Effector memory CD4-positive, alpha-beta T cell (primary cell): Measurements from ENCODE around the gene KIR3DL3.
"Not testable (repeated sequence)": the region's sequence is repeated elsewhere in the genome, so short reads cannot be mapped to it uniquely, and the experiment has no call there.

ENCODE experiments used
- DNase-seq, 3 donors: peaks; one replicate each; pipeline ENCODE4 v3.0.0-alpha.2; 2020
- H3K27ac ChIP-seq: 2 replicates; pipeline ENCODE4 v1.7.0; 2013; ENCODE audit warnings: mild to moderate bottlenecking, low read length, moderate library complexity; ENCODE audit not compliant: insufficient read depth, poor library complexity, severe bottlenecking
- H3K27me3 ChIP-seq: replicated peaks from 2 replicates; pipeline ENCODE4 v1.7.0; 2013; ENCODE audit warnings: mild to moderate bottlenecking, low read length; ENCODE audit not compliant: insufficient read depth, control insufficient read depth, poor library complexity, severe bottlenecking
- H3K36me3 ChIP-seq: 2 replicates; pipeline ENCODE4 v1.7.0; 2013; ENCODE audit warnings: mild to moderate bottlenecking, low read length, moderate library complexity; ENCODE audit not compliant: control insufficient read depth, insufficient read depth
- H3K4me1 ChIP-seq: 2 replicates; pipeline ENCODE4 v1.7.0; 2013; ENCODE audit warnings: low read length, mild to moderate bottlenecking; ENCODE audit not compliant: control insufficient read depth, insufficient read depth, poor library complexity, severe bottlenecking
- H3K4me3 ChIP-seq: 2 replicates; pipeline ENCODE4 v1.7.0; 2013; ENCODE audit warnings: low read length, low read depth, mild to moderate bottlenecking; ENCODE audit not compliant: insufficient read depth, poor library complexity, severe bottlenecking
- H3K9me3 ChIP-seq: 2 replicates; pipeline ENCODE4 v1.7.0; 2013; ENCODE audit warnings: mild to moderate bottlenecking, low read length, moderate library complexity; ENCODE audit not compliant: control insufficient read depth

Gene KIR3DL3

DNA sequence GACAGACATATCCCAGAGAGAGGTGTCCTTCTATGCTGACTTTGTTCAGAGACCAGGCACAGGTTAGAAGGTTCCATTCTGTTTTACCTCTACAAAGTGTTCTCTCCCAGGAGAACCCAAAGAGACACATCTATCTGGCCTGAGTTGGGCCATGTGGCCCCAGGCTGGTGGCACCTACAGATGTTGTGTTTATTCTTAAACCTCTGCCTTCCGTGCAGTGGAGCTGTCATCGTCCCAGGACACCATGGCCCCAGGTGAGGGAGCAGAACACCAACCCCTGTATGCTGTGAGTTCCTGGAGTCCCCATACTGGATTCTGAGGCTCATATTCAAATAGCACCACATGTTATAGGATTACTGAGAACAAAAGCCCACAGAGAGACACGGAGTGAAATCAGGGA, 3.9 kb downstream of the KIR3DL3 start:
- no peaks in the 10 kb centered on the region for H3K9me3 ChIP-seq
- no peaks in the 10 kb centered on the region for H3K4me1 ChIP-seq
- no peaks in the 10 kb centered on the region for H3K27me3 ChIP-seq
- H3K27ac ChIP-seq: no peak overlapping the region
- no peak overlapping the region for H3K4me3 ChIP-seq
- no peak for DNase-seq
- no peaks in the 10 kb centered on the region for H3K36me3 ChIP-seq

DNA sequence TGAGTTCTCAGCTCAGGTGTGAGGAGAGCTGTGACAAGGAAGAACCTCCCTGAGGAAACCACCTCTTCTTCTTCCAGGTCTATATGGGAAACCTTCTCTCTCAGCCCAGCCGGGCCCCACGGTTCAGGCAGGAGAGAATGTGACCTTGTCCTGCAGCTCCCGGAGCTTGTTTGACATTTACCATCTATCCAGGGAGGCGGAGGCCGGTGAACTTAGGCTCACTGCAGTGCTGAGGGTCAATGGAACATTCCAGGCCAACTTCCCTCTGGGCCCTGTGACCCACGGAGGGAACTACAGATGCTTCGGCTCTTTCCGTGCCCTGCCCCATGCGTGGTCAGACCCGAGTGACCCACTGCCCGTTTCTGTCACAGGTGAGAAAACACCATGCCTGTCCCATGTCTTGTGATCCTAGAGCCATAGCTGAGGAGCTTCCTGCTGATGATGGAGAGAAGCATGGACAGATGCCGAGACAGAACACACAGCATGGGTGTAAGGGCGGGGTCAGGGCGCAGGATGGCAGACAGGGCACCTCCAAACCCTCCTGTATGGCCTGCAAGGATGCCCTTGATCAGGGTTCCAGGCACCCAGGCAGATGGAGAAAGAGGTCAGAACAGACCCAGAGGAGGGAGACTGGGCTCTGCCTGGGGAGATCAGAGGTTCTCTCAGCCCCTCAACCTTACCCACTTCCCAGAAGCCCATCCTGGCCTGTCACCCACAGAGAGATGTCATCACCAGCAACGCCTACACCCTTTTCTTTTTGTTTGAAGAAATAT, 5.4 kb downstream of the KIR3DL3 start:
- H3K9me3 ChIP-seq: no peaks in the 10 kb centered on the region
- H3K4me3 ChIP-seq: no peak overlapping the region
- H3K27me3 ChIP-seq: no peaks in the 10 kb centered on the region
- no peaks in the 10 kb centered on the region for H3K4me1 ChIP-seq
- no peaks in the 10 kb centered on the region for H3K36me3 ChIP-seq
- no peak overlapping the region for H3K27ac ChIP-seq
- no peak for DNase-seq

DNA sequence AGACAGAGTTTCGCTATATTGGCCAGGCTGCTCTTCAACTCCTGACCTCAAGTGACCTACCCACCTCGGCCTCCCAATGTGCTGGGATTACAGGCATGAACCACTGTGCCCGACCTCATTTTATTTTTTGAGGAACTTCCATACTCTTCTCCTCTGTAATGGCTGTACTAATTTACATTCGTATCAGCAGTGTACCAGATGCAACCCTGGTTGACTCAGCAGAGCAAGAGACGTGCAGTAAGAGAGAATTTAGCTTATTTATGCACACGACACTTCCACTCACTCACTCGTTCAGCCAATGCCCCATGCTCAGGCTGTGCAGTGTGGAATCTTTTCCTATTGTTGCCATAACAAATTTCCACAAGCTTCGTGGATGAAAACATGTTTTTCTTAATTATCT, 6.9 kb downstream of the KIR3DL3 start:
- Histone ChIP-seq H3K4me1 (no peaks in the 10 kb centered on the region), H3K27me3 (no peaks in the 10 kb centered on the region), H3K9me3 (no peaks in the 10 kb centered on the region), H3K36me3 (no peaks in the 10 kb centered on the region), H3K4me3 (no peak overlapping the region), H3K27ac (no peak overlapping the region)
- no peak for DNase-seq

DNA sequence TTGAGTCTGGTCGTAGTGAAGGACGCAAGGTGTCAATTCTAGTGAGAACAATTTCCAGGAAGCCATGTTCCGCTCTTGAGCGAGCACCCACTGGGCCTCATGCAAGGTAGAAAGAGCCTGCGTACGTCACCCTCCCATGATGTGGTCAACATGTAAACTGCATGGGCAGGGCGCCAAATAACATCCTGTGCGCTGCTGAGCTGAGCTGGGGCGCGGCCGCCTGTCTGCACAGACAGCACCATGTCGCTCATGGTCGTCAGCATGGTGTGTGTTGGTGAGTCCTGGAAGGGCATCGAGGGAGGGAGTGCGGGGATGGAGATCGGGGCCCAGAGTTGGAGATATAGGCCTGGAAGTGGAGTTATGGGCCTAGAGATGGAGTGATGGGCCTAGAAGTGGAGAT, 14.1 kb downstream of the KIR3DL3 start, which contains the start of gene KIR2DL3:
TSS of gene KIR2DL3 (plus strand) at position 208 of the 400 bp plus-strand sequence. CDS start at position 241, 33 bp downstream.
- DNase-seq, H3K4me3 ChIP-seq, H3K36me3 ChIP-seq, H3K27ac ChIP-seq, H3K4me1 ChIP-seq, H3K9me3 ChIP-seq, H3K27me3 ChIP-seq: not testable (repeated sequence)

DNA sequence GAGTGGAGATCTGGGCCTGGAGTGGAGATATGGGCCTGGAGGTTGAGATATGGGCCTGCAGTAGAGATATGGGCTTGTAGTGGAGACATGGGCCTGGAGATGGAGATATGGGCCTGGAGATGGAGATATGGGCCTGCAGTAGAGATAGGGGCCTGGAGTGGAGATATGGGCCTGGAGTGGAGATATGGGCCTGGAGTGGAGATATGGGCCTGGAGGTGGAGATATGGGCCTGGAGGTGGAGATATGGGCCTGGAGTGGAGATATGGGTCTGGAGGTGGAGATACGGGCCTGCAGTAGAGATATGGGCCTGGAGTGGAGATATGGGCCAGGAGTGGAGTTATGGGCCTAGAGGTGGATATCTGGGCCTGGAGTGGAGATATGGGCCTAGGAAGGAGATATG, 14.5 kb downstream of the KIR3DL3 start:
- H3K4me3 ChIP-seq: no peak overlapping the region

DNA sequence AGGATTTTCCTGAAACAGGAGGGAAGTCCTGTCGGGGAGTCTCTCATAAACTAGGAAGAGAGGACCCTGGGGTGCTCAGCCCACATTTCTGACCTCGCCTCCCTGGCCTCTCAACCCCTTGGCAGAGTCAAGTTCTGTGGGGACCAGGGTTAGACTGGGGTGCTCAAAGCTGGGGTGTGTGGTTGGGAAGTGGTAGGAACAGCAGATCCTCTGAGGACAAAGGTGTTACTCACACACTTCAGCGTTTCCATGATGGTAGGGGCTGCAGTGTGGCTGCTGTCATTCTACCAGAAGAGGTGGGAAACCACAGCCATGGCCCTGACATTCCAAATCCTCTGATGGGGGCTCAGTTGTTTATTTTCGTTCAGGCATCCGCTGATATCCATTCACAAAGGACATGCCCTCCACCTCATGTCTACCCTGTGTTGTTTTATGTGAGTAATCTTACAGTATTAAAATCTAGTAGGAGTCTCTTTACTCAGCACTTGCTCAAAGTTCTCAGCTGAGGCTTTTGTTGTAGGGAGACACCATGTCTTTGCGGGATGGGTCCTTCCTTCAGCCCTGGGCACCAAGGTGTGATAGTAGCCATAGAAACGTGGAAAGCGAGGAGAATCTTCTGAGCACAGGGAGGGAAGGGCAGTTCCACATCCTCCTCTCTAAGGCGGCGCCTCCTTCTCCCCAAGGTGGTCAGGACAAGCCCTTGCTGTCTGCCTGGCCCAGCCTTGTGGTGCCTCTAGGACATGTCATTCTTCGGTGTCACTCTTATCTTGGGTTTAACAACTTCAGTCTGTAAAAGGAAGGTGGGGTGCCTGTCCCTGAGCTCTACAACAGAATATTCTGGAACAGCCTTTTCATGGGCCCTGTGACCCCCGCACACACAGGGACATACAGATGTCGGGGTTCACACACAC, 15.6 kb downstream of the KIR3DL3 start:
- H3K27me3 ChIP-seq: no peaks in the 10 kb centered on the region
- H3K9me3 ChIP-seq: no peaks in the 10 kb centered on the region
- DNase-seq: no peak
- H3K4me3 ChIP-seq: no peak overlapping the region
- no peaks in the 10 kb centered on the region for H3K4me1 ChIP-seq
- H3K27ac ChIP-seq: no peak overlapping the region
- H3K36me3 ChIP-seq: no peaks in the 10 kb centered on the region

More for the DNA sequence above, 14.5 kb downstream of the KIR3DL3 start:
- Histone ChIP-seq H3K27me3 (no peaks in the 10 kb centered on the region), H3K27ac (no peak overlapping the region), H3K36me3 (no peaks in the 10 kb centered on the region), H3K9me3 (no peaks in the 10 kb centered on the region), H3K4me1 (no peaks in the 10 kb centered on the region)
- no peak for DNase-seq

DNA sequence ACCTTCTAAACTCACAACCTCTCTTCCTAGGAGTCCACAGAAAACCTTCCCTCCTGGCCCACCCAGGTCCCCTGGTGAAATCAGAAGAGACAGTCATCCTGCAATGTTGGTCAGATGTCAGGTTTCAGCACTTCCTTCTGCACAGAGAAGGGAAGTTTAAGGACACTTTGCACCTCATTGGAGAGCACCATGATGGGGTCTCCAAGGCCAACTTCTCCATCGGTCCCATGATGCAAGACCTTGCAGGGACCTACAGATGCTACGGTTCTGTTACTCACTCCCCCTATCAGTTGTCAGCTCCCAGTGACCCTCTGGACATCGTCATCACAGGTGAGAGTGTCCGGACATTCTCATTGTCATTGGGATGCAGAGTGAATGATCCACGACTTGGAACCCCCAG, 17.7 kb downstream of the KIR3DL3 start:
- H3K9me3 ChIP-seq, H3K36me3 ChIP-seq, H3K4me1 ChIP-seq, H3K27me3 ChIP-seq, DNase-seq, H3K4me3 ChIP-seq, H3K27ac ChIP-seq: not testable (repeated sequence)

DNA sequence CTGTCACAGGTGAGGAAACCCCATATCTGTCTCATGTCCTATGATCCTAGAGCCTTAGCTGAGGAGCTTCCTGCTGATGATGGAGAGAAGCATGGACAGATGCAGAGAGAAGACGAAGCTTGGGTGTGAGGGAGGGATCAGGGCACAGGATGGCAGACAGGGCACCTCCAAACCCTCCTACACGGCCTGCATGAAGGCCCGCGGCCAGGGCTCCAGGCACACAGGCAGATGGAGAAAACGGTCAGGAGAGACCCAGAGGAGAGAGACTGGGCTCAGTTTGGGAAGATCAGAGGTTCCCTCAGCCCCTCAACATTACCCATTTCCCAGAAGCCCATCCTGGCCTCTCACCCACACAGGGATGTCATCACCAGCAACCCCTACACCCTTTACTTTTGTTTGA, 19.8 kb downstream of the KIR3DL3 start:
- not testable (repeated sequence) for H3K27me3 ChIP-seq, H3K36me3 ChIP-seq, DNase-seq, H3K9me3 ChIP-seq, H3K4me3 ChIP-seq, H3K4me1 ChIP-seq, H3K27ac ChIP-seq

DNA sequence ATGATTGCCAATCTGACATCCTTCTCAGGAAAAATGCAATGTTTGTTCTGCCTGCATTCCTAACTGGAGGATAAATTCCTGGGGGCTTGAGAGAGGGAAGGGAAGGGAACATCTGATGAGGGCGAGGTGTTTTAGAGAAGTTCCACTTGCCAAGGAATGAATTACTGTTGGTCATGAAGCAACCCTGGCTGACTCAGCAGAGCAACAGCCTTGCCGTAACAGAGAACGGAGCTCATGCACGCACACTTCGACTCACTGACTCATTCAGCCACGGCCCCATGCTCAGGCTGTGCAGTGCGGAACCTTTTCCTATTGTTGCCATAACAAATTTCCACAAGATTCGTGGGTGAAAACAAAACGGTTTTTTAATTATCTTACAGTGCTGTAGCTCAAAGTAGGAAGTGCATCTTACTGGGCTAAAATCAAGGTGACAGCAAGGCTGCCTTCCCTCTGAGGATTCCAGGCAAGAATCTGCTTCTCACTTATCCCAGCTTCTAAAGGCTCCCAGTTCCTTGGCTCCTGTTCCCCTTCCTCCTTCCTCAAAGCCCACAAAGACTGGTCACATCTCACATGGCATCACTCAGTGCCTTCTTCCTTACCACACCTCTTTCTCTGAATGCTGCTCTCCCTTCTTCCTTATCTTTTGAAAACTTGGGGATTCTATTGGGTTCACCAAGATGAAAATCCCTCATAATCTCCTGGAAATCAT, 23.5 kb downstream of the KIR3DL3 start:
- H3K36me3 ChIP-seq, H3K27ac ChIP-seq, DNase-seq: not testable (repeated sequence)

More for the DNA sequence above, 23.5 kb downstream of the KIR3DL3 start:
- not testable (repeated sequence) for H3K4me3 ChIP-seq, H3K9me3 ChIP-seq, H3K27me3 ChIP-seq, H3K4me1 ChIP-seq
